Measurements from ENCODE around the gene SMARCAL1. TPM values are rescaled to one million over a fixed set of nuclear protein-coding genes. Genes with fewer than 3 reads are reported as not detected.

The SMARCAL1 gene
- total RNA-seq, 1 experiment from 2014 or later: 26.4 TPM

GRCh38 chr2:216392018-216392562 is 20.2 kb upstream of the SMARCAL1 start:
- CTCF ChIA-PET: no interaction called here
- no peaks in the 10 kb centered on the region for H3K9me3 ChIP-seq (ENCODE audit: control insufficient read depth, insufficient read depth, low read depth, low read length)
- H3K36me3 ChIP-seq (ENCODE audit: control insufficient read depth, insufficient read depth, low read length): no peaks in the 10 kb centered on the region
- in situ Hi-C loops (cut with HindIII; ENCODE audit: low pct_unique_long_range_greater_than_20kb, low sequenced_read_pairs): no loop called here
- BruUV-seq (replicated peaks): no TSS peak
- POLR2A ChIA-PET: interaction anchor here (0.6 kb wide), 1 partner anchor 164 kb away, joined by 5 read pairs; no protein-coding TSS in a partner anchor
- no peak overlapping the region for H3K4me3 ChIP-seq (ENCODE audit: low read depth in 2 of 2, low read length in 2 of 2)
- intact Hi-C loops (cut with micrococcal nuclease; ENCODE audit: unreplicated experiment): no loop called here
- H3K27ac ChIP-seq (ENCODE audit: low read length): no peak overlapping the region
- ATAC-seq (no peak), DNase-seq (ENCODE audit: low read depth, low spot score) (no peak)
- H3K4me1 ChIP-seq (ENCODE audit: control insufficient read depth, insufficient read depth, low read length): no peaks in the 10 kb centered on the region
- H3K27me3 ChIP-seq (ENCODE audit: control insufficient read depth, insufficient read depth, low read length): no peaks in the 10 kb centered on the region
- TF ChIP-seq REST (IDR thresholded peaks at IDR 0.05; ENCODE audit: insufficient read depth in 1 of 2, low read depth in 2 of 2, low read length in 1 of 2): no peak
- TF ChIP-seq CTCF (IDR thresholded peaks at IDR 0.05): no peak
- no peak for TF ChIP-seq SIN3A (IDR thresholded peaks at IDR 0.05; ENCODE audit: borderline replicate concordance, insufficient read depth, low read depth, low read length)
- no peak for TF ChIP-seq POLR2AphosphoS5 (IDR thresholded peaks at IDR 0.05; ENCODE audit: low read depth, low read length)
- no peak for TF ChIP-seq TCF7L2 (IDR thresholded peaks at IDR 0.05; ENCODE audit: low read depth, low read length)

- in situ Hi-C loops (cut with HindIII; ENCODE audit: low pct_unique_long_range_greater_than_20kb, low sequenced_read_pairs): no loop called here
- Histone ChIP-seq H3K27ac (ENCODE audit: low read length) (no peak overlapping the region), H3K9me3 (ENCODE audit: control insufficient read depth, insufficient read depth, low read depth, low read length) (no peaks in the 10 kb centered on the region), H3K27me3 (ENCODE audit: control insufficient read depth, insufficient read depth, low read length) (no peaks in the 10 kb centered on the region), H3K4me3 (ENCODE audit: low read depth in 2 of 2, low read length in 2 of 2) (no peak overlapping the region), H3K36me3 (ENCODE audit: control insufficient read depth, insufficient read depth, low read length) (no peaks in the 10 kb centered on the region), H3K4me1 (ENCODE audit: control insufficient read depth, insufficient read depth, low read length) (no peaks in the 10 kb centered on the region)
- intact Hi-C loops (cut with micrococcal nuclease; ENCODE audit: unreplicated experiment): no loop called here
- BruUV-seq (replicated peaks): no TSS peak
- DNase-seq (ENCODE audit: low read depth, low spot score): no peak
- no peak for ATAC-seq
- TF ChIP-seq TCF7L2 (IDR thresholded peaks at IDR 0.05; ENCODE audit: low read depth, low read length) (no peak), SIN3A (IDR thresholded peaks at IDR 0.05; ENCODE audit: borderline replicate concordance, insufficient read depth, low read depth, low read length) (no peak), REST (IDR thresholded peaks at IDR 0.05; ENCODE audit: insufficient read depth in 1 of 2, low read depth in 2 of 2, low read length in 1 of 2) (no peak), POLR2AphosphoS5 (IDR thresholded peaks at IDR 0.05; ENCODE audit: low read depth, low read length) (no peak), CTCF (IDR thresholded peaks at IDR 0.05) (no peak)
- POLR2A ChIA-PET: no interaction called here
- CTCF ChIA-PET: no interaction called here
Measured at GRCh38 chr2:216392945-216393840, 19.1 kb upstream of the SMARCAL1 start.
